Vagina (tissue), 2 donors: ENCODE measurements around the gene VMAC. TPM values are rescaled to one million over a fixed set of nuclear protein-coding genes. Genes with fewer than 3 reads are reported as not detected.

Experiments
- DNase-seq, 2 donors: peaks; one replicate each; pipeline ENCODE4 v3.0.0-alpha.2; 2017; ENCODE audit errors: extremely low spot score in 2 of 2
- H3K27ac ChIP-seq: fragments of 200-600 bp; sonication (generic); one replicate; pipeline ENCODE4 v1.5.1; 2019
- H3K27me3 ChIP-seq: fragments of 200-600 bp; sonication (generic); one replicate; pipeline ENCODE4 v1.5.1; 2019
- H3K36me3 ChIP-seq, 2 donors: fragments of 200-600 bp; sonication (generic); one replicate each; pipeline ENCODE4 v1.5.1; 2017 to 2019
- H3K4me1 ChIP-seq: fragments of 200-600 bp; sonication (generic); one replicate; pipeline ENCODE4 v1.5.1; 2019
- H3K4me3 ChIP-seq, 2 donors: fragments of 200-600 bp; sonication (generic); 1 replicate in 1 of 2; 2 replicates in 1 of 2; pipeline ENCODE4 v1.5.1; 2016 to 2019
- H3K9me3 ChIP-seq: fragments of 200-600 bp; sonication (generic); one replicate; pipeline ENCODE4 v1.5.1; 2019
- POLR2A ChIP-seq, 2 donors: fragments of 450-650 bp; IDR thresholded peaks; one replicate each; pipeline ENCODE4 v1.6.1; 2017; ENCODE audit warnings: antibody characterized with exemption in 2 of 2, mild to moderate bottlenecking in 2 of 2, moderate library complexity in 2 of 2
- POLR2AphosphoS5 ChIP-seq, 2 donors: sonication (generic); formaldehyde crosslinking; IDR thresholded peaks; one replicate each; pipeline ENCODE4 v1.9.0; 2017; ENCODE audit warnings: antibody characterized with exemption in 2 of 2, mild to moderate bottlenecking in 2 of 2, low read depth in 1 of 2; ENCODE audit not compliant: insufficient read depth in 1 of 2
- intact Hi-C: fragments of 100-400 bp; cut with DNase I; formaldehyde crosslinking; loops from one replicate; pipeline ENCODE4 v1.15.1; 2023
- total RNA-seq: library from RNA; depleted of rRNA; stranded (reverse); fragments of >200 nt; gene quantifications from one replicate; pipeline ENCODE4 v1.2.3, GENCODE V29; 2016
- TF ChIP-seq, protein P1 (sequence below), 3 experiments: fragments of 450-650 bp in 2 of 3; fragments of 200-600 bp in 1 of 3; sonication (generic) in 1 of 3; IDR thresholded peaks; one replicate each; pipeline ENCODE4 v1.5.1; 2017 to 2019; ENCODE audit warnings: antibody characterized with exemption in 3 of 3, mild to moderate bottlenecking in 2 of 3, moderate library complexity in 2 of 3

VMAC gene
- total RNA-seq, 1 donor from 2014 or later, result 7.9 TPM

DNA sequence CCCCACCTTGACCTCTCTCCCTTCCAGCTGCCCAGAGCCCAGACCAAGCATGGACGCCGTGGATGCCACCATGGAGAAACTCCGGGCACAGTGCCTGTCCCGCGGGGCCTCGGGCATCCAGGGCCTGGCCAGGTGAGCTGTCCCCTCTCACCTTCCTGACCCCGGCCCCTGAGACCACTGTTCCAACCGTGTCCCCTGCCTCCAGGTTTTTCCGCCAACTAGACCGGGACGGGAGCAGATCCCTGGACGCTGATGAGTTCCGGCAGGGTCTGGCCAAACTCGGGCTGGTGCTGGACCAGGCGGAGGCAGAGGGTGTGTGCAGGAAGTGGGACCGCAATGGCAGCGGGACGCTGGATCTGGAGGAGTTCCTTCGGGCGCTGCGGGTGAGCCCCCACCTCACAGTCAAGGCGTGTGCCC is 9.7 kb downstream of the VMAC start:
- TF ChIP-seq, protein P1, sequence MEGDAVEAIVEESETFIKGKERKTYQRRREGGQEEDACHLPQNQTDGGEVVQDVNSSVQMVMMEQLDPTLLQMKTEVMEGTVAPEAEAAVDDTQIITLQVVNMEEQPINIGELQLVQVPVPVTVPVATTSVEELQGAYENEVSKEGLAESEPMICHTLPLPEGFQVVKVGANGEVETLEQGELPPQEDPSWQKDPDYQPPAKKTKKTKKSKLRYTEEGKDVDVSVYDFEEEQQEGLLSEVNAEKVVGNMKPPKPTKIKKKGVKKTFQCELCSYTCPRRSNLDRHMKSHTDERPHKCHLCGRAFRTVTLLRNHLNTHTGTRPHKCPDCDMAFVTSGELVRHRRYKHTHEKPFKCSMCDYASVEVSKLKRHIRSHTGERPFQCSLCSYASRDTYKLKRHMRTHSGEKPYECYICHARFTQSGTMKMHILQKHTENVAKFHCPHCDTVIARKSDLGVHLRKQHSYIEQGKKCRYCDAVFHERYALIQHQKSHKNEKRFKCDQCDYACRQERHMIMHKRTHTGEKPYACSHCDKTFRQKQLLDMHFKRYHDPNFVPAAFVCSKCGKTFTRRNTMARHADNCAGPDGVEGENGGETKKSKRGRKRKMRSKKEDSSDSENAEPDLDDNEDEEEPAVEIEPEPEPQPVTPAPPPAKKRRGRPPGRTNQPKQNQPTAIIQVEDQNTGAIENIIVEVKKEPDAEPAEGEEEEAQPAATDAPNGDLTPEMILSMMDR (IDR thresholded peaks at IDR 0.05), result no peak
- no peak for TF ChIP-seq POLR2A (IDR thresholded peaks at IDR 0.05)
- no peak for TF ChIP-seq POLR2AphosphoS5 (IDR thresholded peaks at IDR 0.05; ENCODE audit: insufficient read depth in 1 of 2, low read depth in 1 of 2)
- Histone ChIP-seq H3K9me3 (no peaks in the 10 kb centered on the region), H3K36me3 (peaks cover 0 to 43% of the 10 kb centered on the region in 2 donors), H3K4me1 (peaks cover 23% of the 10 kb centered on the region), H3K27ac (peak overlapping the region; percentile 33), H3K27me3 (no peaks in the 10 kb centered on the region), H3K4me3 (no peak overlapping the region)
- intact Hi-C loops, result no loop called here
- no peak for DNase-seq

GRCh38 chr19:5914946-5915781 is 10.5 kb downstream of the VMAC start:
- Histone ChIP-seq H3K27me3 (no peaks in the 10 kb centered on the region), H3K27ac (peak overlapping the region; percentile 20), H3K9me3 (no peaks in the 10 kb centered on the region), H3K4me1 (peaks cover 23% of the 10 kb centered on the region), H3K4me3 (no peak overlapping the region), H3K36me3 (peaks cover 0 to 46% of the 10 kb centered on the region in 2 donors)
- intact Hi-C loops, result no loop called here
- no peak for DNase-seq
- TF ChIP-seq, protein P1 (IDR thresholded peaks at IDR 0.05), result no peak
- TF ChIP-seq POLR2AphosphoS5 (IDR thresholded peaks at IDR 0.05; ENCODE audit: insufficient read depth in 1 of 2, low read depth in 1 of 2), result no peak

- intact Hi-C loops, result no loop called here
- TF ChIP-seq POLR2A (IDR thresholded peaks at IDR 0.05), result no peak
- no peak for TF ChIP-seq POLR2AphosphoS5 (IDR thresholded peaks at IDR 0.05; ENCODE audit: insufficient read depth in 1 of 2, low read depth in 1 of 2)
- TF ChIP-seq, protein P1 (IDR thresholded peaks at IDR 0.05), result no peak
- DNase-seq, result no peak
Observed at GRCh38 chr19:5915782-5916165, 11.1 kb downstream of the VMAC start.

GRCh38 chr19:5916181-5916708 is 11.6 kb downstream of the VMAC start:
- no peak for DNase-seq
- Histone ChIP-seq H3K36me3 (peaks cover 0 to 55% of the 10 kb centered on the region in 2 donors), H3K27ac (no peak overlapping the region)

More at GRCh38 chr19:5915782-5916165, 11.1 kb downstream of the VMAC start:
- H3K36me3 ChIP-seq, result peaks cover 0 to 52% of the 10 kb centered on the region in 2 donors
- peak overlapping the region; percentile 20 for H3K27ac ChIP-seq
- H3K9me3 ChIP-seq, result no peaks in the 10 kb centered on the region
- no peaks in the 10 kb centered on the region for H3K27me3 ChIP-seq
- no peak overlapping the region for H3K4me3 ChIP-seq
- H3K4me1 ChIP-seq, result peaks cover 23% of the 10 kb centered on the region

More at GRCh38 chr19:5916181-5916708, 11.6 kb downstream of the VMAC start:
- H3K4me1 ChIP-seq, result peaks cover 23% of the 10 kb centered on the region
- intact Hi-C loops, result no loop called here
- TF ChIP-seq POLR2AphosphoS5 (IDR thresholded peaks at IDR 0.05; ENCODE audit: insufficient read depth in 1 of 2, low read depth in 1 of 2), result no peak
- TF ChIP-seq, protein P1 (IDR thresholded peaks at IDR 0.05), result no peak
- no peaks in the 10 kb centered on the region for H3K27me3 ChIP-seq
- no peaks in the 10 kb centered on the region for H3K9me3 ChIP-seq
- H3K4me3 ChIP-seq, result no peak overlapping the region
